ENCODE measurements around the gene DYNC1H1.

DYNC1H1 gene

DNA sequence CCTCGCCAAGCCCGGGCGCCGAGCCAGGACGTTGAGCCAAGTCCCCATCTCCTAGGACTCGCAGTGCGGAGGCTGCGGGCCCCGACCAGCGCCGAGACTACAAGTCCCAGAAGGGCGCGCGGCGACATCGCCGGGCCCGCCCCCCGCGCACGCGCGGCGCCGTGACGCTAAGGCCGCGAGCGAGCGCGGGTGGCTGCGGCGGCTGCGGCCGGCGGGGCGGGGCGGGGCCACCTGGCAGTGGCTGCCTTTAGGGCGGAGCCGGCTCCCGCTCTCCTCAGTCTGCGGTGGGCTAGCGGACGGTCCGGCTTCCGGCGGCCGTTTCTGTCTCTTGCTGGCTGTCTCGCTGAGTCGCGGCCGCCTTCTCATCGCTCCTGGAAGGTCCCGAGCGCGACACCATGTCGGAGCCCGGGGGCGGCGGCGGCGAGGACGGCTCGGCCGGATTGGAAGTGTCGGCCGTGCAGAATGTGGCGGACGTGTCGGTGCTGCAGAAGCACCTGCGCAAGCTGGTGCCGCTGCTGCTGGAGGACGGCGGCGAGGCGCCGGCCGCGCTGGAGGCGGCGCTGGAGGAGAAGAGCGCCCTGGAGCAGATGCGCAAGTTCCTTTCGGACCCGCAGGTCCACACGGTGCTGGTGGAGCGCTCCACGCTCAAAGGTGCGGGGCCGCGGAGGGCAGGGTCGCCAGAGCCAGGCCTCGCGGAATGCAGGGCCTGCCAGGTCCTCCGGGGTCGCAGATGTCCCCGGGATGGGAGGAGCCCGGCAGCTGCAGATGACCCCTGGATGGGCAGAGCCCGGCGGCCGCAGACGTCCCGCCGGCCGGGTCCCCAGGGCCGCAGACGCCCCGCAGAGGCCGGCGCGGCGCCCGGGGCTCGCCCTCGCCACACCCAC, at the start of gene DYNC1H1:
Gene DYNC1H1 (plus strand): TSS at position 277 of the 884 bp plus-strand sequence. CDS start 119 bp downstream, at position 396.
- DNase-seq (ENCODE audit: low spot score) (peak; percentile 89), FAIRE-seq (no peak)

GRCh38 chr14:101915871-101916815, 48.2 kb upstream of the DYNC1H1 start:
- FAIRE-seq (no peak), DNase-seq (ENCODE audit: low spot score) (no peak)

DNA sequence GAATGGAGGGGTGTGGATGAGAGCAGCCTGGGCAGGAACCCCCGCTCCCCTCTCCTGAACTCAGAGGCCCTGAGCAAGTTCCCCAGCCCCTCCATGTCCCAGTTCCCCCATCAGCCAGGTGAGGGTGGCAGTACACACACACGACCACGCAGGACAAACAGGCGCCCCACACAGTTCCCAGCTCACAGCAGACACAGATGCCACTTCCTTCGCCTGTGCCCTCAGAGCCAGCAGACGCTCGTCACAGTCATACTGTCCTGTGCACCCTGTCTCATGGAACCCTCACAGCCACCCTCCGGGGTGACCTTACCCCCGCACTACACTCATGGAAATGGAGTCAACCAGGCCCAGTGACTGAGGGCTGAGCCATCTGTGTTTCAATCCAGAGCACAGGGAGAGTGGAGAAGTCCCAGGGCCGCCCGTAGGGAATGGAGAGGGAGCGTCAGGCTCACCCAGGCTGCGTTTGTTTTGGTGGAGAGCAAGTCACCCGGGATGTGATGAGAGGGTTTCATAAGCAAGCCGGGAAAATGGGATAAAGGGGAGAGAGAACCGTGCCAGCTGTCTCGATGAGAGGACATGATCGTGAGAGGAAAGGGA, 47.5 kb upstream of the DYNC1H1 start:
- FAIRE-seq (no peak), DNase-seq (ENCODE audit: low spot score) (no peak)

DNA sequence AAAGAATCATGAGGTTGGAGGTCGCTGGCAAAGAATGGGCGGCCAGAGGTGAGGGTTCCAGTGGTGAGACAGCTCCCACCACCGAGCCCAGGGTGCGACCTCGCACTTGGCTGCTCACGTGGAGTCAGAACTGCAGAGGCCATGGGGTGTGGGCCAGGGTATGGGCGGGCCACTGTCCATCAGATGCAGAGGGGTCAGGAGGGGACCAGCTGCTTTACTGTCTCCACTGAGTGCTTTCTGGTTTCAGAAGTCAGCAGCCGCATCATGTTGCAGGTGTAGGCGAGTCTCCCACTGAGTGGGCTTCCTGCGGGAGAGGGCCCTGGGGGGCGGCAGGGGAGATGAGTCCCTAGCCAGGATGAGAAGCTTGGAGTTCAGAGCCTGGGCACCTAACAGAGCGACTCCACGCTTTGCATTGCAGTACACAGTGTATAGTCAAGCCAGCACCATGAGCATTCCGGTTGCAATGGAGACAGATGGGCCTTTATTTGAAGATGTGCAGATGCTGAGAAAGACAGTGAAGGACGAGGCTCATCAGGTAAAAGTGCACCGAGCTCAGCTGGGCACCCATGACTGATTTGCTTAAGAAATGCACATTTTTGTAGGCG, 46.9 kb upstream of the DYNC1H1 start:
- DNase-seq (ENCODE audit: low spot score): no peak
- no peak for FAIRE-seq

DNA sequence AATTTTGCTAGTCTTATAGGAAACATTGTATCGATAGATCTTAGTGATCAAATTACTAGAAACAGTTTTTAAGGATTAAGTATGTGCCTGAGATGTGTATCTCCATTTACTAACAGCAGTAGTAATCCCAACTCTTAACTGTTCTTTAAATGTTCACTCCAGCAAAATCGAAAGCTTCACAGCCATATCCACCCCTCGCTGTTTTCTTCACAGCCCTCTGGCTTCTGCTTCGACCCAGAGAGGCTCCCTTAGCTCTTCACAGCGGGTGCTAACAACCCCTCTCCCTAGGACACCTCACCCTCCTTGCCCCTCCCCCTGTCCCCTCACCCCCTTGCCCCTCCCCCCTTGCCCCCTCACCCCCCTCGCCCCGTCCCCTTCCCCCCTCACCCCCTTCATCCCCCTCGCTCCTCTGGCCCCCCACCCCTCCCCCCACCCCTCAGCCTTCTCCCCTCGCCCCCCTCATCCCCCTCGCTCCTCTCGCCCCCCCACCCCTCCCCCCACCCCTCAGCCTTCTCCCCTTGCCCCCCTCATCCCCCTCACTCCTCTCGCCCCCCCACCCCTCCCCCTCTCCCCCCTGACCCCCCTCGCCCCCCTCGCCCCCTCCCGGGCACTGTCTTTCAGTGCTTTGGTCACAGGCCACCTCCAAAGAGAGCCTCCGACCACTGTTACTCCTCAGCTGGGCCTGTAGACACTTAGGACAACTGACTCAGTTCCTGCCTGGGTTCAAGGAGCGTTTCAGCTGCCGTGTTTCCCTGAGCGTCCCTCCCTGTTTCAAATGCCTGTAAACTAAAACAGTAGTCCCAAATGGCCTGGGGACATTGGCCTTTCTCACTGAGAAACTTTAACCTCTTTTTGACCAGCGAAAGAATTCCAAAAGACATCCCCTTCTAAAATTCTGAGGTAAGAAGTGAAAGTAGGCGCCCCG, 46.0 kb upstream of the DYNC1H1 start:
- FAIRE-seq (no peak), DNase-seq (ENCODE audit: low spot score) (no peak)

GRCh38 chr14:101920271-101920670, 44.1 kb upstream of the DYNC1H1 start:
- FAIRE-seq (no peak), DNase-seq (ENCODE audit: low spot score) (no peak)

DNA sequence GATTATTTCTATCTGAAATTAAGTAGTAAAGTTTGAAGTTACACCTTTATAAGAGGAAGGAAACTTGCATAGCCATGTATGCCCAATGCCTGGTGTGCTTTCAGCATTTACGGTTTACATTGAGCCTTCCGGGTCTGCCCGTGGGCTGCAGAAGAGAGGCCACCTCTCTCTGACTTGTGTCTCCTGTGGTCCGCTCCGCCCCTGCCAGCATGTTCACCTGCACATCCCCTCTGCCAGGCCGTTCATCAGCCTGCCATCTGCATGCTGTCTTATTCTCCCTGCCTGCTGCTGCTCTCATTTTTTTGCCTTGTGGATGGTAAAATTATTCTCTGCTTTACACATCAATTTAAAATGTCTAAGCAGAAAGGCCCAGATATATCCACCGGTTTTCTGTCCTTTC, 41.5 kb upstream of the DYNC1H1 start:
- DNase-seq (ENCODE audit: low spot score) (no peak), FAIRE-seq (no peak)

GRCh38 chr14:101925152-101925551, 39.2 kb upstream of the DYNC1H1 start:
- FAIRE-seq (no peak), DNase-seq (ENCODE audit: low spot score) (no peak)

DNA sequence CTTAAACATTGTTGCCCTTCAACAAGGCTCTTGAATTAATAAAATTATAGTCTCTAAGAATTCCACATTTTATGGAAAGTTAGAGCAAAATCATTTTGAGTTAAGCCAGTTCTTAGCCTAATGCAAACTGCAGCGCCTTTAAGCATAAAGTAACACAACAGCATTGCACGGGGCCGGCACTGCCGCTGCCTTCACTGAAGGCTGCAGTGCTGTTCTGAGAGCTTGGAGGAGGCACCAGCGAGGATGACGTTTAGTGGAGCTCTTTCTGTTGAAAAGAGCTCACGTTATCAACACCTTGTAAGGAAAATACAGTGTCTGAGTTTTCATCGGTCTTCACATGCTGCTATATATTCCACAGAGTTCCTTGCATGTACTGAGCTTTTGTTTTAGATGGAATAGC, 38.3 kb upstream of the DYNC1H1 start:
- FAIRE-seq (no peak), DNase-seq (ENCODE audit: low spot score) (no peak)

DNA sequence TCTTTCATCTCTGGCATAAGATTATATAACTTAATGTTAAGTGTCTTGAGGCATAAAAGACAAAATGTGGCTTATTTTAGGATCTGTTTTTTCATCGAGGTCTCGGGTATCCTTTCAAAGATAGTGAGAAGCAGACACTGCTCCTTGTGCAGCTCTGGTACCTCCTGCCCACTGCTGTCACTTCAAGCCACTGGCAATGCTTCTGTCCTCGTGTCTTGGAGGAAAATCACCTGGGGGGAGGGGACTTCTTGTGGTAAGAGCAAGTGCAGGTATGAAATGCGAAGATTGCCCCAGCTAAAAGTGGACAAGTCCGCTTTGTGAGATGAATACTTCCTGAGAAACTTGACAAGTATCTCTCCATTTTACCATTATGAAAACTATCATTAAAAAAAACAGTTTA, 37.8 kb upstream of the DYNC1H1 start:
- FAIRE-seq: no peak
- DNase-seq (ENCODE audit: low spot score): no peak

- no peak for DNase-seq (ENCODE audit: low spot score)
- FAIRE-seq: no peak
Observed at GRCh38 chr14:101927859-101928258, 36.5 kb upstream of the DYNC1H1 start.

- no peak for DNase-seq (ENCODE audit: low spot score)
- no peak for FAIRE-seq
Observed at GRCh38 chr14:101928415-101928841, 35.9 kb upstream of the DYNC1H1 start.

DNA sequence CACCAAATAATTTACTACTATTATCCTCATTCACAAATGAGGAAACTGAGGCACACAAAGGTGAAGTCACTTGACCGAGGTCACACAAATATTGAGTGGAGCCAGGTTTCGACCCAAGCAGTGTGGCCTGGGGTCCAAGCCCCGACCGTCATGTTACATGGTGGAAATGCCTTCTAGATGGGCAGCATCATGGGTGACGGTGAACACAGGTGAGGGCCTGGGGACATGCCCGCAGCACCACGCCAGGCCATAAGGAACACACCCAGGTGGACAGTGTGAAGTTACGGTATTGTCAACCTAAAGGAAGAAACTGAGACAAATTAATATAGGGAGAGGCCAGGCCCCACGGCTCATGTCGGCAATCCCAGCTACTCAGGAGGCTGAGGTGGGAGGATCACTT, 35.3 kb upstream of the DYNC1H1 start:
- DNase-seq (ENCODE audit: low spot score) (no peak), FAIRE-seq (no peak)

DNA sequence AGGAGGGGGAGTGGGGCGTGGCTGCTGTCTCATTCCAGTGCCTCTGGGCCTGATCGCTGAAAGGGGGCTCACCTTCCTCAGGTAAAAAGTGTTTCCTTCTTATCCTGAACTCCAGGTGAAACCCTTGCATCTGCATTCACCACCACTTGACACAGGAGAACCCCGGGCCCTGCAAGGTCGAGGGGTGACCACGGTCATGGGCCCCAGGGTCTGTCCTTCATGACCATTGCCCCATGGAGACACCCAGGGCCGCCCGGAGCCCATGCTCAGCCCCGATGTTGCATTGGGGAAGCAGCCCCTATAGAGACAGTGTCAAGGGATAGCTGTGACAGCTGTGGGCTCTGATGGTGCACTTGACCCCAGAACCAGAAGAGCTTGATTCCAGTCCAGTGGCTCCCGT, 34.4 kb upstream of the DYNC1H1 start:
- FAIRE-seq (no peak), DNase-seq (ENCODE audit: low spot score) (no peak)

GRCh38 chr14:101932673-101933072, 31.7 kb upstream of the DYNC1H1 start:
- DNase-seq (ENCODE audit: low spot score): no peak

DNA sequence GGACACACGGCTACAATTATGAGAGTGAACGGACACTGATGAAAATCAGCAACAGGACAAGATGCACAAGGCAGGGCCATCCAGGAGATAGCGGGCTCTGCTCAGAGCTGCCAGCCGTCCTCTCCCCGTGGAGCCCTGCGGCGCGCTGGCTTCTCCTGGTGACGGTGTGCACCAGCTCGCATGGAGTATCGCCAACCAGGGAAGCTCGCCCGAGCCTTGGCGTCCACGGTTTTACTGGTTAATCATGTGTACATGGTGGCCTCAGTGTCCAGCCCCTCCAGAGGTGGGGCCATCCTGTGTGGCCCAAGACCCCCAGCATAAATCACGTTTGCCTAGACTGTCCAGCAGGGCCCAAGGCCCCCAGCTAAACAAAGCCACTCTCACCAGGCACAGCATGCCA, 31.2 kb upstream of the DYNC1H1 start:
- DNase-seq (ENCODE audit: low spot score) (no peak), FAIRE-seq (no peak)

More at GRCh38 chr14:101932673-101933072, 31.7 kb upstream of the DYNC1H1 start:
- FAIRE-seq: no peak

DNA sequence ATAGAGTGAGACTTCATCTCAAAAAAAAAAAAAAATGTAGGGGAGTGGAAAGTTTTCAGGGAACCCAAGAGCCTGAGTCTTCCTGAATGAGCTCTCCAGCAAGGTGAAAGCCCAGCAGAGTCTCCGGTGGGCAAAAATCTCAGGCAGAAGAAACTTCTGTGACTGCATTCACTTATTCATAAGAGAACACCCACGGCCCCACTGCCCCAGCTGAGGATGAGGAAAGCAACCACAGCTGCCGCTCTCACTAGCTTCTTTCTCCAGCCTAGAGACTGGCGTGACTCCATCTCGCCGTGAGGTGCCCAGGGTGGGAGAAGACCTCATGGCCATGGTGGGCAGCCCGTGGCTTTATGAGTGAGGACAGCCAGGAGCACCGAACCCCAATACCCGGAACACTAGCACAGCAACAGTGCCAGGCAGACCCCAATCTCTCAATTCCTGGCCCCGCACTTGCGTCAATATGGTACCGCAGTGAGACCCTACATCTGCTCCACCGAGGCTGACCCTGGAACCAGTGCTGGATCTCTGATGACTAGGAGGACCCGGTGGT, 29.7 kb upstream of the DYNC1H1 start:
- DNase-seq (ENCODE audit: low spot score): no peak
- no peak for FAIRE-seq

DNA sequence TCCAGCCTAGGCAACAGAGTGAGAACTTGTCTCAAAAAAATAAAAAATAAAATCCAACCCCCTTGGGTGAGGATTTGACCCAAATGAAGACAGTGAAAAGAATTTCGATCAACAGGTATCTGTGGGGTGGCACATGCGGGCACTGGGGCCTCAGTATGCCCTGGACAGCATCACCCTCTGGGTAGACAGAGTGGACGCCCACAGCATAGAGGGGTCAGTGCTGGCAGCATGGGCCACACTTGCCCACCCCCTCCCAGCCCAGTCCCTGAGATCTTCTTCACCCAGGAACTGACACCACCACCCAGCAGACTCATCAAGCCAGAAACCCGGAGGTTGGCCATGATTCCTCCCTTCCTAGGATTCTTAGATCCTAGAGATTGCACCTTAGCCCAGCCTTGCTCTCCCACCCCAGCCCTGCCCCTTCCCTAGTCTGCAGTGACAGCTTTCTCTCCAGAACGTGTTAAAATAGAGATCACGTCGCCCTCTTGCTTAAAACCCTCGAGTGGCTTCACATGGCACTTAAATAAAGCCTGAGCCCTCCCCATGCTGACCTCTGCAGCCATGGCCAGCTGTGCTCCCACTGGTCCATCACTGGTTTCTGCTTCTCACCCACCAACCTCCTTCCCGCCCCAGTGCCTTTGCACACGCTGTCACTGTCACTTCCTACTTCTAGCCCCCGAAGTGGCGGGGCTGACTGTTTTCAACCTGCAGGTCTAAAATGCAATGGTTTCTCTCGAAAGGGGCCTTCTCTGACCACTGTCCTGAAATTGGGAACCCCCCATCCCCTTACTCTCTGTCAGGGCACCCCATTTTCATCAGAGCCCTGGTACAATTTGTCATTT, 26.2 kb upstream of the DYNC1H1 start:
- no peak for DNase-seq (ENCODE audit: low spot score)
- no peak for FAIRE-seq

- DNase-seq (ENCODE audit: low spot score) (no peak), FAIRE-seq (no peak)
Observed at GRCh38 chr14:101939646-101940170, 24.7 kb upstream of the DYNC1H1 start.
